GM18498 (cell line): ENCODE measurements around the gene BCOR.

ENCODE experiments used
- ATAC-seq: cut with Tn5 transposase; IDR thresholded peaks from one replicate; pipeline ENCODE4 v1.9.1; 2021; ENCODE audit warnings: mild to moderate bottlenecking, moderate library complexity; ENCODE audit not compliant: unreplicated experiment

The BCOR gene

GRCh38 chrX:40086569-40087335, 11.0 kb downstream of the BCOR start:
- ATAC-seq, result no peak

GRCh38 chrX:40085714-40086113, 12.0 kb downstream of the BCOR start:
- no peak for ATAC-seq

GRCh38 chrX:40085102-40085551, 12.6 kb downstream of the BCOR start:
- ATAC-seq, result no peak

GRCh38 chrX:40084471-40085101, 13.2 kb downstream of the BCOR start:
- ATAC-seq, result no peak

GRCh38 chrX:40083979-40084359, 13.8 kb downstream of the BCOR start:
- no peak for ATAC-seq

GRCh38 chrX:40083120-40083978, 14.4 kb downstream of the BCOR start:
- no peak for ATAC-seq

- ATAC-seq, result no peak
These were observed 15.2 kb downstream of the BCOR start for GRCh38 chrX:40082447-40083119.

GRCh38 chrX:40081679-40082068, 16.1 kb downstream of the BCOR start:
- no peak for ATAC-seq

- no peak for ATAC-seq
These were observed 16.7 kb downstream of the BCOR start for GRCh38 chrX:40080894-40081678.

- no peak for ATAC-seq
These were observed 18.2 kb downstream of the BCOR start for GRCh38 chrX:40079572-40079971.

GRCh38 chrX:40078489-40079227, 19.1 kb downstream of the BCOR start:
- no peak for ATAC-seq

GRCh38 chrX:40077906-40078305, 19.9 kb downstream of the BCOR start:
- ATAC-seq, result no peak

GRCh38 chrX:40076750-40077575, 20.8 kb downstream of the BCOR start:
- ATAC-seq, result no peak

- no peak for ATAC-seq
These were observed 22.8 kb downstream of the BCOR start for GRCh38 chrX:40074959-40075332.

- ATAC-seq, result no peak
These were observed 23.4 kb downstream of the BCOR start for GRCh38 chrX:40074080-40074958.

- no peak for ATAC-seq
These were observed 24.2 kb downstream of the BCOR start for GRCh38 chrX:40073439-40074054.

GRCh38 chrX:40072246-40072645, 25.5 kb downstream of the BCOR start:
- no peak for ATAC-seq
